ENCODE data around the gene PHLPP1.

GRCh38 chr18:62991959-62992358 lies 276.6 kb downstream of the PHLPP1 start:
- TF ChIP-seq TEAD4 (IDR thresholded peaks at IDR 0.05): no peak
- no peak for TF ChIP-seq TAF1 (IDR thresholded peaks at IDR 0.05; ENCODE audit: low read depth)
- no peak for TF ChIP-seq YY1 (IDR thresholded peaks at IDR 0.05; ENCODE audit: low read depth)
